ENCODE measurements around the gene CGAS.
"Not testable (repeated sequence)": the region's sequence is repeated elsewhere in the genome, so short reads cannot be mapped to it uniquely, and the experiment has no call there.

Gene CGAS

GRCh38 chr6:73395875-73396274, 56.2 kb downstream of the CGAS start:
- no peak for DNase-seq (ENCODE audit: low spot score)

GRCh38 chr6:73394577-73395354, 57.3 kb downstream of the CGAS start, which contains the start of gene DDX43:
DDX43 (plus strand) TSS chr6:73394828; CDS start chr6:73394906, 78 bp downstream.
- peak; percentile 87 for DNase-seq (ENCODE audit: low spot score)

GRCh38 chr6:73393278-73393677, 58.8 kb downstream of the CGAS start:
- DNase-seq (ENCODE audit: low spot score) = no peak

- not testable (repeated sequence) for DNase-seq (ENCODE audit: low spot score)
Observed at GRCh38 chr6:73392188-73392587, 59.9 kb downstream of the CGAS start.

- DNase-seq (ENCODE audit: low spot score) = peak; percentile 37
Observed at GRCh38 chr6:73391675-73392074, 60.4 kb downstream of the CGAS start.

DNA sequence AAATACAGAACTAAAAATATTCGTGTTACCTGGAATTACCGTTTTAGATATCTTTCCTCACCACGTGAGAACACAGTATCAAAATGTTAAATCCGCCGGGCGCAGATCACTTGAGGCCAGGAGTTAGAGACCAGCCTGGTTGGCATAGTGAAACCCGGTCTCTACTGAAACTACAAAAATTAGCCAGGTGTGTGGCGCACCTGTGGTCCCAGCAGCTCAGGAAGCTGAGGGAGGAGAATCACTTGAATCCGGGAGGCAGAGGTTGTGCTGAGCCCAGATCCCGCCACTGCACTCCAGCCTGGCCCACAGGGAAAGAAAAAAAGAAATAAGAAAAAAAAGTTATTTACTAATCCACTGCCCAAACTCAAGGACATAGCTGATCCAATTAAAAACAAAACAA, 62.2 kb downstream of the CGAS start:
- no peak for DNase-seq (ENCODE audit: low spot score)

- peak; percentile 82 for DNase-seq (ENCODE audit: low spot score)
Observed at GRCh38 chr6:73388800-73389512, 63.1 kb downstream of the CGAS start.

DNA sequence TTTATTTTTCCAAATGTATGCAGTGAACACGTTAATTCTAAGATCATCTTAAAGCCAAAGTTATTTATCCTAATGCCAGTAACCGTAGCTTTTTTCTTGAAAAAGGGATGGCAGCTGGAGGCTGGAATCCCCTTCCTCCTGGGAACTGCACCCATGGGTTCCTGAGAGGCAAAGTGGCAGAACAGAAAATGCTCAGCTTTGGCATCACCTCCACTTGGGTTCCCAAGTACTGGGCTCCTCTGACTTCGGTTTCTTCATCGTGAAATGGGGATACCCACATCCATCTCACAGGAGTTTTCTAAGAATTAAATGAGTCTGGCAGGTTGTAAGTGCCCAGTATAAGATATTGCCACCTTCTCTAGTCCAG, 63.7 kb downstream of the CGAS start:
- DNase-seq (ENCODE audit: low spot score) = peak; percentile 10

- DNase-seq (ENCODE audit: low spot score) = peak; percentile 30
Observed at GRCh38 chr6:73382462-73383113, 69.5 kb downstream of the CGAS start.

- not testable (repeated sequence) for DNase-seq (ENCODE audit: low spot score)
Observed at GRCh38 chr6:73381531-73381930, 70.6 kb downstream of the CGAS start.

DNA sequence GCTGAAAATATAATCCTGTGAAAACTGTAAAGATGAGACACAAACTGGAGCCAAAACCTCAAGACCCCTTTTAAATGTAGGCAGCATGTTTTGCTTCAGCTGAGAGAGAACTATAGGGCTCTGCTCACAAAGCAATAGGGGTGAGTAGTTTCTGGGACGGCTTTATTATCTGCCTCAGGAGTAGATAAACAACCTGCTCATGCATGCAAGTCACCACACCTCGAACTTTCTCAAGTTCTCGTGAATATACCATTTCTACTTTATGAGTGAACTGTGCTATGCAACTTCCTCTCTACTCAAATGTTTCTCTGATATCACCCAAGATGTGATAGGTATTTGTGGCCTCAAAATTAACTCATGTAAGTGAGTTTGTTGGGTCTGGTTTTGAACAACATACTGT, 74.9 kb downstream of the CGAS start:
- DNase-seq (ENCODE audit: low spot score) = no peak

DNA sequence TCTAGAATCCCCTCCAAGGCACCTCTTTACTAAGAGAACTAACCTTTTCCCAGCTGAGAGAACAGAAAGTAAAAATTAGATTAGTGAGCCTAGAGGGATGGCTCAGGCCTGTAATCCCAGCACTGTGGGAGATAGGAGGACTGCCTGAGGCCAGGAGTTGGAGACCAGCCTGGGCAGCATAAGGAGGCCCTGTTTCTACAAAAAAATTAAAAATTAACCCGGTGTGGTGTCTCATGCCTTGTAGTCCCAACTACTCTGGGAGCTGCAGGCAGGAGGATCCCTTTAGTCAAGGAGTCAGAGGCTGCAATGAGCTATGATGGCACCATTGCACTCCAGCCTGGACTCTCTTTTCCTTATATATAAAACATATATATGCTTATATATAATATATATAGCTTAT, 76.9 kb downstream of the CGAS start:
- no peak for DNase-seq (ENCODE audit: low spot score)
